Activated CD8-positive, alpha-beta memory T cell treated with anti-CD3 and anti-CD28 coated beads for 48 hours (primary cell): ENCODE measurements around the gene PAFAH1B2.

Source experiments
- DNase-seq, 3 experiments: peaks; one replicate each; pipeline ENCODE4 v3.0.0-alpha.2; 2020; ENCODE audit warnings: low read depth in 2 of 3, low spot score in 2 of 3

PAFAH1B2 gene

DNA sequence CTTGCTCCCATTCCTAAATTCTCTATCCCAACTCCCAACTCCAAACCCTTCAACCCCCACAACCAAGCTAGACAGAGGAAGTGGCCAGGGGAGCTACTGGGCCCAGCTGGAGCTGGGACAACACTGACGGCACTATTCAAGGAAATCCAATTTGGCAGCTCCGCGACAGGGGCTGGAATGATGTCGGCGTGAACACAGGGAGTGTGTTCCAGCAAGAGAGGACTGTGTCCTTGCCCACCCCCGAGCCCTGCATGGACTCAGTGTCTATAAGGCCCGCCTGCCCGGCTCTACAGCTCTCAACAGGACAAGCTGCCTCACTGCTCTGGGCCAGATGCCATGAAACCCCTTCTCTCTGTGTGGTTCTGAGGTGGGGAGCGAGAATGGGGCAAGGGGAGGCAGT is 76.5 kb downstream of the PAFAH1B2 start:
- no peak for DNase-seq

- DNase-seq, result no peak
Observed at GRCh38 chr11:117220999-117221774, 77.1 kb downstream of the PAFAH1B2 start.

DNA sequence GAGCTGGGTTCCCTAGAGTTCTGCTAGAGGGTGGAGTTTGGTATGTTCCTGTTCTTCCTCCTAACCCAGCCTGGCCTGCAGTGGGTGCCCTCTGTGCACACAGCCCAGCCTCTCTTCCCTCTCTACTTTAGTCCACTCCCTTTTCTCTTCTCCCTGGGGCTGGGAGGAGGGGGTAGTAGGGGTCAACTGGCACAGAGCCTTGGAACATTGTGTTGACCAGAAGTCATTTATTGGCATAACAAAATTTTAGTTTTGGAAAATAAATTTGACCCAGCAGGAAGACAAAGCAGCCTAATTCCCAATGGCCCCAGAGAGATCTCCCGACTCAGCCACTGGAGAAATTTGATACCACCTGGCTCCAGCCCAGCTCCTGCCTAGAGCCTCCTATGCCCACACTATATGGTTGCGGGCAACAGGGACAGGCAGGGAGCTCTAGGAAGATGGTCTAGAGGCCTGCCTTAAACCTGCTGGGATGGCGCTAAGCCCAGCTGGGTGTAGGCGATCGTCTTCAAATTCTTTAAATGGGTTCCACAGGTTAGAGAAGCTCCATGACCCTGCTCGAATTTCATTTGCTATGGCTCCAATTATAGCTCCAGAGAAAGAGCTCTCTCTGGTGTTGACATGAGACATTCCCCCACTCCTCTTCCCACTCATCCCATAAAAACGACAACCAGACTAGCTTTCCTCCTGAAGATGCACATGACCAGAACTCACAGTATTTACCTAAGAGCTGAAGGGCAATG is 77.9 kb downstream of the PAFAH1B2 start:
- DNase-seq, result no peak

DNA sequence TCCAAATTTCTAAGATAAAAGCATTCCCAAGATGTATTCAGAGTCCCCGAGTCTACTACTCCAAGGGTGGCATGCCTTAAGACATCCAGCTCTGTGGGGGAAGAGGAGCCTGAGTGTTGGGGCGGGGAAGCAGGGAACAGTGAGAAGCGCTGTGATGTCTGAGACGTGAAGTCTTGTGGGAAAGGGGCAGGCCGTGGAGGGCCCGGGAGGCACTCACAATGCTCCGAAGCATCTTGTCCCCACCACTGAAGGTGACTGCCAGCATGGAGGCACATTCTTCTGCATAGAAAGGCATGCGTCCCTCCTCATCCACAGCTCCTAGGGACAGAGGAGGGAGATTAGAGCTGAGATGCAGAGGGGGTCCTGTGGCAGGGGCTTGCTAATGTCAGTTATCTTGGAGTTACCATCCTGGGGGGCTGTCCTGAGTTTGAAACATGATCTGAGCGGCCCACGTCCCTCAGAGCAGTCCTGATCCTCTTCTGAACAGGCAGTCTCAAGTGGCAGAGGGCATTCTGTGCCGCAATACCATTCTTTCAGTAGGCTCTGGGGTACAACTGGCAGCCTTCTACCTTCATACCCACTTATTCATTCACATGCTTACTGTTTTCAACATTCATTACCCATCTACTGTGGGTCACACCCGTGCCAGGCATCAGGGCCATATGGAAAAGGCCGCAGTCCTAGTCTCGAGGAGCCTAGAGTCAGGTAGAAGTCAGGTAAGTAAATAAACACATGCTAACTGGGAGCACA is 79.1 kb downstream of the PAFAH1B2 start:
- no peak for DNase-seq

GRCh38 chr11:117223741-117224689 is 79.9 kb downstream of the PAFAH1B2 start:
- no peak for DNase-seq

DNA sequence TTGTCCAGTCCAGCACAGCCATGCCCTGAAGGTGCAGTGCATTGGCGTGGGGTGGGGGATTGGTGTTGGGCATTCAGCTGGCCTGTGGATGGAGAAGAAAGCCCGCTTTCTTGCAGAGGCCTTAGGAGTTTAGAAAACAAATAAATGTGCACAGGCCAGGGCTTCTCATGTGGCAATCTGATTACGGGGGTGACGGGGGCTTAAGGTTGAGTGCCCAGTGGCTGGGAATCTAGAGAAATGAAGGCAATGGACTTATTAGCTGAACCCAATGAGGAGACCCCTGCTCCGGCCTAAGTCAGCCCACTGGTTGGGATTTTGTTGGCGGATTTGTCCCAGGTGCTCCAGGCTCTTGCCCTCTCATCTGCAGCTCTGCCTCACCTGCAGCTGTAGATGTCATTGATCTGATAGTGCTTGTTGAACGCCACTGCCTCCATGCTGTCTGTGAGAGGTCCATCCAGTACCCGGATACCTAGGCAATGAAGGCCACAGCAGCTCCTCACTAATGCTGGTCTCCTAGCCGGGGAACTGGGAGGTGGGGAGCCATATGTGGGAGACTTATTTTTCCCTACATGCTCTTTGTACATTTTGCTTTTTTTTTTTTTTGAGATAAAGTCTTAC is 81.6 kb downstream of the PAFAH1B2 start:
- no peak for DNase-seq
